GM21367 (cell line): ENCODE measurements around the gene HS6ST1.

Experiments
- ATAC-seq: cut with Tn5 transposase; IDR thresholded peaks from one replicate; pipeline ENCODE4 v1.9.1; 2021; ENCODE audit not compliant: unreplicated experiment

The HS6ST1 gene, protein sequence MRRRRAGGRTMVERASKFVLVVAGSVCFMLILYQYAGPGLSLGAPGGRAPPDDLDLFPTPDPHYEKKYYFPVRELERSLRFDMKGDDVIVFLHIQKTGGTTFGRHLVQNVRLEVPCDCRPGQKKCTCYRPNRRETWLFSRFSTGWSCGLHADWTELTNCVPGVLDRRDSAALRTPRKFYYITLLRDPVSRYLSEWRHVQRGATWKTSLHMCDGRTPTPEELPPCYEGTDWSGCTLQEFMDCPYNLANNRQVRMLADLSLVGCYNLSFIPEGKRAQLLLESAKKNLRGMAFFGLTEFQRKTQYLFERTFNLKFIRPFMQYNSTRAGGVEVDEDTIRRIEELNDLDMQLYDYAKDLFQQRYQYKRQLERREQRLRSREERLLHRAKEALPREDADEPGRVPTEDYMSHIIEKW

DNA sequence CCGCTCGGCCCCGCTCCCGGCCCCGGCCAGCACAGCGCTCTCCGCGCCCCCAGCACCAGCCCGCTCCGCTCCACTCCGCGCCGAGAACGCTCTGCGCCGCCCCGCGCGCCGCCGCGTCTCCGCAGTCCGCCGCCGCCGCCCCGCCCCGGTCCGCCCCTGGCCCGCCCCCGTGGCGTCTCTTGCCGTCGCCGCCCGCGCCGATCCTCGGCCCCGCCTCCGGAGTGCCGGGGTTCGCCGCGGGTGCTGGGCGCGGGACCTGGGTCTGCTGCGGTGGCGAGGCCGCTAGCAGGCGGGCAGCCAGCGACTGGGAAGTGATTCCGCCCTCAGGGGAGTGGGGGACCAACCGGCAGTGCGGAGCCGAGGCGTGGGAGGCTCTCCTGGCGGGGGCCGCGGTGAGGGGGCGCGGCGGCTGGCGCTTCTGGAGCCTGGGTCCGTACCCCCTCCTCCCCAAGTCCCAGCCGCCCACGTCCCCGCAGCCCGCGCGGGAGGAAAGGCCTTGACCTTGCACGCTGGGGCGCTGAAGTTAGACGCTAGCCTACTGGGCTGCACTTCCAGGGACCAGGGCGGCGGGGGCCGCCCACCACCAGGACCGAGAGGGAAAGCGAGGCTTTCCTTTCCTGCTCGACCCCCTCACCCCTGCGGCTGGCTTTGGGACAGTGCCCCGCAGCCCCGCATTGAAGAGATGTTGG lies at the start of gene HS6ST1:
Gene HS6ST1, minus strand, starts transcription at position 93 of the 689 bp plus-strand sequence. CDS start 305 bp downstream, outside the sequence.
- no peak for ATAC-seq

DNA sequence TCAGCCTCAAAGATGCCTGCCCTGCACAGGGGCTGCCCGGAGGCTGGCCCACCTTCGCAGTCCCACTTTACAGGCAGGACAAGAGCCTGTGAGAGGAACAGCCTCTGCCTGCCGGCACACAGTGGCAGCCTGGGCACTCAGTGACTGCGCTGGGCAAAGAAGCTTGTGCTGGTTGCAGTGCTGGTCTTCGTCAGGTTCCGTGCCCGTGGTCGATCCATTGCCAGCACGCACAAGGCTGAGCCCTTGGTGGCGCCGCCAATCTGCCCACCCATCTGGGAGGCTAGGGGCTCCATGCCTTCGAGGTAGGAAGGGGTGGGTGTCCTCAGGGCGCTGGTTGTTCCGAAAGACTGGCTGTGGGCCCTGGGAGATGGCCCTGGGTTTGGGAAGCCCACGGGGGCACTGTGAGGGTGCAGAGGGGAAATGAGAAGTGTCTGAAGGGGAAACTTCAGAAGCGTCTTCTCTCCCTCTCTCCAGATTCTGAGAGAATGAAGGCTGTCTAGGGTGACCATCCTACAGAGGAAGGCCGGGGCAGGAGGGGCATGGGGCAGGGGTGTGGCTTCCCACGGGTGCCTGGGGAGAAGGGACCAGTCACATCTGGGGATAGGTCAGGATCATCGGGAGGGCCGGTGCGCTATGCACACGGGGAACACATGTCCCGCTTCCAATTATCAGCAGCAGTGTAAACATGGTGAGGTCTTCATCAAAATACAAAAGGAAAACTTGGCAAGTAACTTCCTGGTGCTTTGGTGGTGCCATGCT lies 49.1 kb upstream of the HS6ST1 start:
- ATAC-seq: no peak

- ATAC-seq: no peak
These were observed 48.2 kb upstream of the HS6ST1 start for GRCh38 chr2:128366713-128367511.

- no peak for ATAC-seq
These were observed 46.7 kb upstream of the HS6ST1 start for GRCh38 chr2:128365217-128365905.

GRCh38 chr2:128364441-128364911 lies 45.8 kb upstream of the HS6ST1 start:
- ATAC-seq: no peak

- ATAC-seq: no peak
These were observed 45.3 kb upstream of the HS6ST1 start for GRCh38 chr2:128363934-128364361.

- ATAC-seq: no peak
These were observed 44.2 kb upstream of the HS6ST1 start for GRCh38 chr2:128362889-128363228.

- no peak for ATAC-seq
These were observed 43.7 kb upstream of the HS6ST1 start for GRCh38 chr2:128362176-128362888.

DNA sequence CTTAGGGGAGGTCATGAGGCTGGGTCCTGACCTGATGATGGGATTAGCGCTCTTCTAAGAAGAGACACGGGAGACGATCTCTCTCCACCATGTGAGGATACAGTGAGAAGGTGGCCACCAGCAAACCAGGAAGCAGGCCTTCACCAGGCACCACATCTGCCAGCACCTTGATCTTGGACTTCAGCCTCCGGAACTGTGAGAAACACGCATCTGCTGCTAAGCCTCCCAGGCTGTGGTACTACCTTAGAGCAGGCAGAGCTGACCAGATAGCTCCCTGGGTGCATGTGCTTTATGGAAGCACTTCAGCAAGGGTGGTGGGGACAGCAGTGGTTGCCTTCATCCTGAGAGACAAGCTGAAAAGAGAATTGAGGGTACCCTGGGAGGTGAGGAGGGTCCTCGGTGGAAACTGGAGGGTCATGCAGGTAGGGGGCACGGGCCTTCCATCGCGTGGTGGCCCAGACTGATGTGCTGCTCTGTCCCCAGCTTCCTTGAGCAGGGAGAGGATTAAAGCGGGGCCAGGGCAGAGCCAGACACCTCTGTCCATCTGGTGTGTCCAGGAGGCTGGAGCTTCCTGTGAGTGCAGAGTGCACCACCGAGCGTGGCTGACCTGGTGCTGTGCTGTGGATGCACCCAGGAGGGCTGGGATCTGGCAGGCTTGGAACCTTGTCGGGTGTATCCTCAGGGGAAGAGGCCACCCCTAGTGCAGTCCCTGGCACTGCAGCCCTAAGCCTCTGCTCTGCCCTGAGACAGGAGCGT lies 42.9 kb upstream of the HS6ST1 start:
- ATAC-seq: no peak

DNA sequence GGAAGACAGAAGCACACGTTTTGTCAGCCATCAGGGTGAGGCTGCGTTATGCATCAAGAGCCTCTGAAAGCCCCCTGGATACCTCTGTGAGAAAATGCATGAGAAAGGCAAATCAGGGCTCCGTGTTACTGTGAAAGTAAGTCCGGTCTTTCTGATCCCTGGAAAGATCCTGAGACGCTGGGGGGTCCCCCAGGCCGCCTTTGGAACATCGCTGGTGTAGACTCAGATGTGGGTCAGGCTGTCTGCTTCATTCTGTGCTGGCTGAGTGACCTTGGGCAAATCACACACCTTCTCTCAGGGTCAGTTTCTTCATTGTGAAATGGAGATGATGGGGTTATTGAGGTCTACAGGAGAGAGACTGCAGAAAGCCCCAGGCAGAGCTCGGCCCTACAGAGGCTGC lies 42.0 kb upstream of the HS6ST1 start:
- no peak for ATAC-seq

DNA sequence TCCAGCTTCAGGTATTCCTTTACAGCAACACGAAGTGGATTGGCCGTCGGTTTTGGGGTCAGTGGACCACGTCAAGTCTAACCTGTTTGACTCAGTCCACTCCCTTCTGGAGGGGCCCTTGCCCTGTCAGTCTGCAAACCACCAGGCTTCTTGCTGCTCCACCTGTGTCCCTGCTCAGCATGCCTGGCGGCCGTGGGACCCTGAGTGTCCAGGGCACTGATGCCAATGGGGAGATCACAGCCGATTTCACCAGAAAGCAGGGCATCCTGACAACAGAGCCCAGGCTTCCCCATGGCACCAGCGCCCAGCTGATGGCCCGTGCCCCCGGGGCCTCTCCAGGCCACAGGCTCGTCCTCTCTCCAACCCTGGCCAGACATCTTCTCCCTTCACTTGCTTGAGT lies 41.2 kb upstream of the HS6ST1 start:
- no peak for ATAC-seq

GRCh38 chr2:128358941-128359731 lies 40.5 kb upstream of the HS6ST1 start:
- ATAC-seq: no peak

DNA sequence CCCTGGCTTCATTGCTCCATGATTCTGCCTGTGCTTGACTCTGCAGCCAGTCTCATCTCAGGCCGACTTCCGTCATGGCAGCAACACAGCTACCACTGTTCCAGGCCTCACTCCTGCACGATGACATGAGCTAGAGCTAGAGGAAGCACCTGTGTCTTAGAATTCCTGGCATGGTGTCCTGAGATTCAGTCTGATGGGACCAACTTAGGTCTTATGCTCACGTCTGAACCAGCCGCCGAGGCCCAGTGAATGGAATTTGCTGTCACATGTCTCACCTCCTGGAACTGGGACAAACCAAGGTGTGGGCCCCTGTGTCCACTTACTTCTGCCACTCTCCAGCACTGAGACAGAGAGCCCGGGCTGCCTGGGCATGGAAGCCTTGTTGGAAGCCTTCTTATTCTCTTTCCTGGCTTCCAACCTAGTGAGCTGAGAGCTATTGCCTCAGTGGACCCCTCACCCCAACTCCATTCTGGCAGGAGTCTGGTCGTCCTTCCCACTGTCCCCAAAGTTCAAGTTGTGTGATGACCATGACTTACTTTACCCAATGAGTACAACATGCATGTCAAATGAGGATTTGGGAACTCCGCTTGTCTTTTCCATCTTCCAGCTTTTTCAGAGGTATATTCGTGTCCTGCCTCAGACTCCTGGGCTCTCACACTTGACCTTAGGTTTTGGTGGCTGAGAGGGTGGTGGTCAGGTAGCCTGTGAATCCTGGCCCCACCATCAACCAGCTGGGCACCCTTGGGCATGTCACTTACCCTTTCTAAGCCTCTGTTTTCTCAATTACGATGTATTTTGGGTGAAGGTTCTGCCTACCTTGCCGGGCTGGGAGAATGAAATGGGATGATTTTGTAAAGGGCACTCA lies 39.1 kb upstream of the HS6ST1 start:
- ATAC-seq: no peak

DNA sequence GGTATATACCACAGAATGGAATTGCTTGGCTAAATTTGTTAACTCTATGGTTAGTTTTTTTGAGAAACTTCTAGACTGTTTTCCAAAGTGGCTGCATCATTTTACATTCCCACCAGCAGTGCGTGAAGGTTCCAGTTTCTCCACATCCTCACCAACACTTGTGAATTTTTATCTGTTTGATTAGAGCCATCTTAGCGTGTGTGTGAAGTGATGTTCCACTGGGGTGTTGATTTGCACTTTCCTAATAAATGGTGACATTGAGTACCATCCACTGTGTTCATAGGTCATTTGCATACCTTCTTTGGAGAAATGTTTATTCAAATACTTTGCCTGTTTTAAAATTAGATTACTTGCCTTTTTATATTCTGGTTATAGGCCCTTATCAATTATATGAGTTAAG lies 37.5 kb upstream of the HS6ST1 start:
- ATAC-seq: no peak

DNA sequence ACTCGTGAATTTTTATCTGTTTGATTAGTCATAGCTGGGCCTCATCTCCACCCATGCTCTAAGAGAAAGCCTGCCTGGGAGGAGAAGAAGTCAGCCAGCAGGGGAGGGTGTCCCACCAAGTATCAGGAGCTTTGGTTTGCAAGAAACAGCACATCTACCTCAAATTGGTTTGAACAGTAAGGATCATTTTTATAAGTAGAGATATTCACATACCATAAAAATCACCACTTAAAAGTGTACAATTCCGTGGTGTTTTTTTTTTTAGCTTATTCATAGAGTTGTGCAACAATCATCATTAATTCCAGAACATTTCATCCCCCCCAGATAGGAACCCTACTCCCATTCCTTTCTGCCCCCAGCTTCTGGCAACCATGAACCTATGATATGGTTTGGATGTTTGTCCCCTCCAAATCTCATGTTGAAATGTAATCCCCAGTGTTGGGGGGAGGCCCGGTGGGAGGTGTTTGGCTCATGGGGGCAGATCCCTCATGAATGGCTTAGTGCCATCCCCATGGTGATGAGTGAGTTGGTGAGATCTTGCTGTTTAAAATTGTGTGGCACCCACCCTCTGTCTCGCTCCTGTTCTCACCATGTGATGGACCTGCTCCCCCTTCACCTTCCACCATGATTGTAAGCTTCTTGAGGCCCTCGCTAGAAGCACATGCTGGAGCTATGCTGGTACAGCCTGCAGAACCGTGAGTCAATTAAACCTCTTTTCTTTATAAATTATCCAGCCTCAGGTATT lies 36.2 kb upstream of the HS6ST1 start:
- ATAC-seq: no peak

DNA sequence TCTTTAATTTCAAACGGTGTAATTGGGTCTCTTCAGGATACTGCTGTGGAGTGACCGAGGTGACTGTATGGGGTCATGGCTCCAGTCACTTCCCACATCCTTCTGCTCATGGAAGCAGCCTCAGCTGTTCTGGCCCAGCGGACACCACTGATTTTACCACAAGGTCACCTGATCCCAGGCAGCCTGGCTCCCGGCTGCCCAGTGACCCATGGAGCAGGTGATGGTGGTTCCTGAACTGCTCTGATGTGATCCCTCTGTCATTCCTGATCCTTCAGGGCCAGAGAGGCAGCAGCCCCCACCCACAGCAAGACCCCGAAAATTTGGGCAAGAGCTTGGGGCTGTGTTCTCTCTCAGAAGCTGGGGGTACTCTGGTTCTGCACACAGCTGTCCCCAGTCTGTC lies 35.5 kb upstream of the HS6ST1 start:
- ATAC-seq: no peak
